Measurements from ENCODE around the gene HLA-DOA. TPM values are rescaled to one million over a fixed set of nuclear protein-coding genes. Genes with fewer than 3 reads are reported as not detected.

Gene HLA-DOA
- 1 to 10 TPM; 3.4 to 4.1 TPM for total RNA-seq

DNA sequence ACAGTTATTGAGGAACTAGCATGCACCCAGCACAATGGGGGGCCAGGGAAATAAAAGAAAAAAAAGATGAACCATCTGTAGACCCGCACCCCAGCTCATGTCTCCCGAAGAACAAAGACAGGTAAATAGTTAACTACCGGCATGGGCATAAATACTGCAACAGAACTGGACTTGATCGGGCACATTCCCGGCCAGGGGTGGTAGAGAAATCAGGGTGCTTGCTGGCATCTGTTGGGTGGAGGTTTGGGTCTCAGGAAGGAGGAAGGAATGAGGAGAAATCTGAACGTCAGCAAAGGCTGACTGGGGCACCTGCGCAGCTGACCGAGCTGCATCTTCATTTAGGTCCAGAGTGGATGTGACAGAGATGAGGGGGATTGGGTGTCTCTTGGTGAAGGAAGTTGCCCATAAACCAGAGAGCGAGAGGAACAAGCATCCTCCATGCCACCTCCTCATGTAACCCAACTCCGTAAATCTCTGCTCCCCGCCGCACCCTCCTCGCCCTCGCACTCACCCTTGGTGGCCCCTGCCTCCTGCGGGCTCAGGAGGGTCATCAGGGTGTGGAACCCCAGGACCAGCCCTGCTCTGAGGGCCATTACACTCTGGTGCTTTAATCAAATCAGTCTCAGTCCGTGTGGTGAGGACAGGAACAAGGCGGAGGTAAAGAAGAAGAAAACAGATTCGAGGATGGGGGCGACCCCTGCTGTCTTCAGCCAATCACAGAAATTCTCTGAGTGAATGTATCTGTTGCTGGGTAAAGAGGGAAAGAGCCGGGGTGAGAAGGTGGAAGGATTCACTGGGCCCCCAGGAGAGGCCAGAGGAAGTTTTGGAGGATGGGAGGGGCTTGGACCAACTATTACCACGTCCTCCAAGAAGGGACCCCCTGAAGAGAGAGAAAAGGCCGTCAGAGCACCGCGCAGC, at the start of gene HLA-DOA:
Gene HLA-DOA (minus strand): TSS at position 648 of the 918 bp plus-strand sequence.
- Mint-ChIP-seq H3K9me3 (no peaks in the 10 kb centered on the region), H3K36me3 (ENCODE audit: low read depth) (no peaks in the 10 kb centered on the region), H3K4me1 (peaks cover 15% of the 10 kb centered on the region), H3K27ac (no peak within 1 kb of the TSS), H3K4me3 (peak within 1 kb of the TSS; percentile 66), H3K27me3 (peaks cover 42% of the 10 kb centered on the region)
- ChIA-PET CTCF (interaction anchor here (0.5 to 1.3 kb wide), 4 partner anchors 25 to 239 kb away, joined by 3 to 5 read pairs (median 3); no protein-coding TSS in a partner anchor), POLR2A (interaction anchor here (1.1 kb wide), 1 partner anchor 37 kb away, joined by 3 read pairs; no protein-coding TSS in a partner anchor)
- DNase-seq = peak; percentile 44

DNA sequence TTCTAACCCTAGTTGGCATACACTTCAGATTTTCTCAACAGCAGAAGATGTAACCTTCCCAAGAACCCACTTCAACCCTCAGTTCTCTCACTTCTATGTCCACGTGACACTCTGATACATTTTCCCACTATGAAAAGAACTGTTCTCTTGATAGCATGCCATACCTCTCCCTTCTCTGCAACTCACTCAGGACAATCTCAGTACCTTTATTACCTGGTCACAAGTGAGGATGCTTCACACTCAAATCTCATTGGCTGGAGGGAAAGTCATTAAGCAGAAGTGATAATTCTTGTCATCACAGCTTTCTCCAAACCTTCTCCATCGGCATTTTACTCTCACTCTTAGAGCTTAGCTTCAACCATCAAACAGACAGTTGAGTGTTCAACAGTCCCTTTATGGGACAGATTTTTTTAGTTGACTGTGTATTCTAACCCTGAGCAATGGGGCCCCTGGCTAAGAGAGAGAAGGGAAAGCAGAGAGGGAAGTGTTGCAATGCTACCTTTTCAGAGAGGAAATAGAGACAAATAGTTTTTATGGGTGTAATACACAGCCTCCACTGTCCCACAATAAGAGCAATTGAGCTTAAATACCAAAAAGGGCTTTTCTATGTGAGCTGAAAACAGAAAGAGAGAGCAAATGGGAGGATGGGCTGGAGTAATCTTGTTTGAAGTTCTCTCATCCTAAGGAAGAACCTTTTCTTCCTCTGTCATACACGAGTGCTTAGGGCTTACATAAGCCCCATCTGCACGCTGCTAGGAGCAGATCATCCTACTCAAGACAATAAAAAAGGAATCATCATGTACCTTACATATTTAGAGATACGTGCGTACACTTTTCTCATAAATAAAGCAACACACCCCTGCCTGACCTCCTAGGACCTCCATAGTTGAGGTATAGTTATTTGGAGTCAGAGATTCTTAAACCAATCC, 48.1 kb upstream of the HLA-DOA start:
- Mint-ChIP-seq H3K36me3 (ENCODE audit: low read depth) (no peaks in the 10 kb centered on the region), H3K27me3 (peaks cover 32% of the 10 kb centered on the region), H3K4me1 (no peaks in the 10 kb centered on the region), H3K9me3 (no peaks in the 10 kb centered on the region), H3K4me3 (no peak overlapping the region), H3K27ac (no peak overlapping the region)
- no peak for DNase-seq
- POLR2A ChIA-PET = no interaction called here
- CTCF ChIA-PET = interaction anchor here (1.6 to 2.0 kb wide), 2 partner anchors 8 to 15 kb away, joined by 3 to 7 read pairs; partner anchors contain the start of gene HLA-DPA1

- H3K9me3 Mint-ChIP-seq = no peaks in the 10 kb centered on the region
- peaks cover 40% of the 10 kb centered on the region for H3K27me3 Mint-ChIP-seq
- ChIA-PET POLR2A (no interaction called here), CTCF (no interaction called here)
- H3K4me3 Mint-ChIP-seq = no peak overlapping the region
- H3K36me3 Mint-ChIP-seq (ENCODE audit: low read depth) = no peaks in the 10 kb centered on the region
- DNase-seq = no peak
- no peak overlapping the region for H3K27ac Mint-ChIP-seq
- no peaks in the 10 kb centered on the region for H3K4me1 Mint-ChIP-seq
Measured at GRCh38 chr6:33053230-33053629, 43.8 kb upstream of the HLA-DOA start.

GRCh38 chr6:33052627-33053026, 43.2 kb upstream of the HLA-DOA start:
- Mint-ChIP-seq H3K36me3 (ENCODE audit: low read depth) (no peaks in the 10 kb centered on the region), H3K4me3 (no peak overlapping the region), H3K27me3 (peaks cover 41% of the 10 kb centered on the region), H3K9me3 (no peaks in the 10 kb centered on the region), H3K4me1 (no peaks in the 10 kb centered on the region), H3K27ac (no peak overlapping the region)
- CTCF ChIA-PET = interaction anchor here (0.8 kb wide), 1 partner anchor 38 kb away, joined by 3 read pairs; no protein-coding TSS in a partner anchor
- DNase-seq = no peak
- POLR2A ChIA-PET = no interaction called here

GRCh38 chr6:33050014-33050810, 40.8 kb upstream of the HLA-DOA start:
- no peaks in the 10 kb centered on the region for H3K4me1 Mint-ChIP-seq
- no peak overlapping the region for H3K27ac Mint-ChIP-seq
- DNase-seq = no peak
- H3K27me3 Mint-ChIP-seq = peaks cover 53% of the 10 kb centered on the region
- H3K9me3 Mint-ChIP-seq = no peaks in the 10 kb centered on the region
- no peaks in the 10 kb centered on the region for H3K36me3 Mint-ChIP-seq (ENCODE audit: low read depth)
- POLR2A ChIA-PET = interaction anchor here (1.4 to 1.6 kb wide), 2 partner anchors 13 to 23 kb away, joined by 3 to 4 read pairs; partner anchors contain the start of gene HLA-DPA1
- CTCF ChIA-PET = interaction anchor here (0.8 to 4.1 kb wide), 5 partner anchors 7 to 66 kb away, joined by 3 to 17 read pairs (median 6); no protein-coding TSS in a partner anchor
- H3K4me3 Mint-ChIP-seq = no peak overlapping the region

DNA sequence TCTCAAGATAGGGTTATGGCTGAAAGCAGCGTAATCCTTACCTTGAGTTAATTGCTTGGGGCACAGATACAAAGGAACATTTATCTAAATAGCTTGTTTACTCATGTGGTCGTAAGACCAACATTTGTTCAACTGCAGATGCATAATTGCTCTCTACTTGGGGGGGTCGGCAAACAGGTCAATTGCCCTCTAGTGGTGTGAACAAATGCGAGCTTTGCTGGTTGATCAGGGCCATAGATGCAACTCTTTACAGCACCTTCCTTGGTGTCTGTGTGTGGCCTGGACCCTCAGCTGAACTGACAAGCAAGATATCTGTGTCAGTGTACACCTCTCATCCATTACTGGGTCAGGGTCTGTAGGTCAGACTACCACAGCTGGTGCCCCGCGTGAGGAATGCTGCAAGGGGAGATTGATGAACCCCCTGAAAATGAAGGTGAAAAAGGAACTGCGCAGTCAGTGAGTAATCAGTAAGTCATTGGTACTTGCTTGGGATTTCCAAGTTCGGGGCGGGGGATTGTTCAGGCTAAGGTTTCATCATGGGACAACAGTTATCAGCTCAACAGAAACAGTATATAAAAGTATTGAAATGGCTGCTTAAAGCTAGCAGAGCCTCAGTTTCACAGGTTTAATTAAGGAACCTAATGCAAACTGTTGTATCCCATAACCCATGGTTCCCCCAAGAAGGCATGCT, 40.1 kb upstream of the HLA-DOA start:
- Mint-ChIP-seq H3K36me3 (ENCODE audit: low read depth) (no peaks in the 10 kb centered on the region), H3K9me3 (no peaks in the 10 kb centered on the region), H3K4me1 (no peaks in the 10 kb centered on the region), H3K27me3 (peaks cover 55% of the 10 kb centered on the region), H3K4me3 (no peak overlapping the region), H3K27ac (no peak overlapping the region)
- CTCF ChIA-PET = interaction anchor here (0.8 to 4.1 kb wide), 6 partner anchors 8 to 66 kb away, joined by 3 to 17 read pairs (median 4); no protein-coding TSS in a partner anchor
- POLR2A ChIA-PET = interaction anchor here (1.4 to 1.6 kb wide), 2 partner anchors 13 to 24 kb away, joined by 3 to 4 read pairs; partner anchors contain the start of gene HLA-DPA1
- DNase-seq = no peak

DNA sequence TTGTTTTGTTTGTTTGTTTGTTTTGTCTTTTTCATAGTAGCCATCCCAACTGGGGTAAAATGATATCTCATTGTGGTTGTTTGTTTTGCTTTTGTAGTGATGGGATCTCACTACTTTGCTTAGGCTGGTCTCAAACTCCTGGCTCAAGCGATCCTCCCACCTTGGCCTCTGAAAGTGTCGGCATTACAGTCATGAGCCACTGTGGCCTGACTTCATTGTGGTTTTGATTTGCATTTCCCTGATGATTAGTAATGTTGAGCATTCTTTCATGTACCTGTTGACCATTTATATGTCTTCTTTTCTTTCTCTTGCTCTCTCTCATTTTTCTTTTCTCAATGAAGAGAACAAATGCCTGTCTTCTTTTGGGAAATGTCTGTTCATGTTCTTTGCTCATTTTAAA, 30.8 kb upstream of the HLA-DOA start:
- POLR2A ChIA-PET = no interaction called here
- DNase-seq = no peak
- H3K4me3 Mint-ChIP-seq = no peak overlapping the region
- H3K27me3 Mint-ChIP-seq = peaks cover 70% of the 10 kb centered on the region
- H3K27ac Mint-ChIP-seq = no peak overlapping the region
- H3K36me3 Mint-ChIP-seq (ENCODE audit: low read depth) = no peaks in the 10 kb centered on the region
- no peaks in the 10 kb centered on the region for H3K4me1 Mint-ChIP-seq
- CTCF ChIA-PET = no interaction called here
- H3K9me3 Mint-ChIP-seq = peaks cover 2% of the 10 kb centered on the region

- POLR2A ChIA-PET = interaction anchor here (1.2 kb wide), 1 partner anchor 13 kb away, joined by 4 read pairs; no protein-coding TSS in a partner anchor
- Mint-ChIP-seq H3K4me3 (no peak overlapping the region), H3K27ac (no peak overlapping the region), H3K4me1 (no peaks in the 10 kb centered on the region), H3K9me3 (peaks cover 2% of the 10 kb centered on the region), H3K36me3 (ENCODE audit: low read depth) (no peaks in the 10 kb centered on the region), H3K27me3 (peaks cover 62% of the 10 kb centered on the region)
- no peak for DNase-seq
- CTCF ChIA-PET = interaction anchor here (1.1 to 1.4 kb wide), 2 partner anchors 22 to 212 kb away, joined by 3 read pairs; no protein-coding TSS in a partner anchor
Measured at GRCh38 chr6:33036535-33036934, 27.1 kb upstream of the HLA-DOA start.

DNA sequence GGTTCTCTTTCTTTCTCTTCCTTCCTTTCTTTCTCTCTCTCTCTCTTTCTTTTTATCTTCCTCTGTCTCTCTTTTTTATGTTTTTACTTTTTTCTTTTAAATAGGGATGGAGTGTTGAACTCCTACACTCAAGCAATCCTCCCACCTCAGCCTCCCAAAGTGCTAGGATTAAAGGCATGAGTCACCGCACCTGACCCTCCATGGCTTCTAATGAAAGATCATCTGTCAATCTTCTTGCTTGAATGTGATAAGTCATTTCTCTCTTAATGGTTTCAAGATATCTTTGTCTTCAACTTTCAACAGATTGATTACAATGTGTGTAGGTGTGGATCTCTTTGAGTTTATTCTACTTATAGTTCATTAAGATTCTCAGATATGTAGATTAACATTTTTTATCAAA, 25.2 kb upstream of the HLA-DOA start:
- Mint-ChIP-seq H3K4me3 (no peak overlapping the region), H3K9me3 (peaks cover 2% of the 10 kb centered on the region), H3K36me3 (ENCODE audit: low read depth) (no peaks in the 10 kb centered on the region), H3K4me1 (peaks cover 8% of the 10 kb centered on the region), H3K27me3 (peaks cover 58% of the 10 kb centered on the region), H3K27ac (no peak overlapping the region)
- CTCF ChIA-PET = no interaction called here
- POLR2A ChIA-PET = no interaction called here
- no peak for DNase-seq

GRCh38 chr6:33030245-33030644, 20.9 kb upstream of the HLA-DOA start:
- Mint-ChIP-seq H3K27me3 (peaks cover 27% of the 10 kb centered on the region), H3K4me1 (peaks cover 27% of the 10 kb centered on the region), H3K9me3 (no peaks in the 10 kb centered on the region), H3K27ac (peak overlapping the region; percentile 61), H3K4me3 (no peak overlapping the region), H3K36me3 (ENCODE audit: low read depth) (no peaks in the 10 kb centered on the region)
- CTCF ChIA-PET = interaction anchor here (1.7 kb wide), 1 partner anchor 14 kb away, joined by 6 read pairs; no protein-coding TSS in a partner anchor
- POLR2A ChIA-PET = interaction anchor here (1.5 to 2.3 kb wide), 2 partner anchors 43 to 45 kb away, joined by 4 to 22 read pairs; partner anchors contain the start of genes HLA-DPA1 and HLA-DPB1
- DNase-seq = no peak

- Mint-ChIP-seq H3K4me3 (no peak overlapping the region), H3K36me3 (ENCODE audit: low read depth) (no peaks in the 10 kb centered on the region), H3K4me1 (peaks cover 33% of the 10 kb centered on the region), H3K27me3 (peaks cover 21% of the 10 kb centered on the region), H3K9me3 (no peaks in the 10 kb centered on the region), H3K27ac (peak overlapping the region; percentile 75)
- CTCF ChIA-PET = interaction anchor here (1.0 to 2.0 kb wide), 4 partner anchors 10 to 96 kb away, joined by 3 to 8 read pairs (median 5); no protein-coding TSS in a partner anchor
- POLR2A ChIA-PET = interaction anchor here (0.6 to 2.3 kb wide), 5 partner anchors 11 to 241 kb away, joined by 3 to 22 read pairs (median 4); partner anchors contain the start of genes HLA-DPA1 and HLA-DPB1
- peak; percentile 34 for DNase-seq
Measured at GRCh38 chr6:33029328-33030184, 20.2 kb upstream of the HLA-DOA start.

Measured in activated CD4-positive, alpha-beta memory T cell treated with anti-CD3 and anti-CD28 coated beads, Interleukin-2, amount 10 ng/mL, durations not matched to agents 7 days and 5 days (primary cell).